ENCODE data around the gene LOXL1.

The LOXL1 gene

GRCh38 chr15:73889053-73889761, 37.1 kb upstream of the LOXL1 start:
- H3K4me3 ChIP-seq (ENCODE audit: low read length): no peak overlapping the region
- no peak overlapping the region for H3K4me2 ChIP-seq (ENCODE audit: low read length)
- H3K9me3 ChIP-seq (replicated peaks; ENCODE audit: low read length): no peaks in the 10 kb centered on the region
- H3K27me3 ChIP-seq (ENCODE audit: control insufficient read depth, insufficient read depth, low read length): peaks cover 49% of the 10 kb centered on the region
- H3K4me1 ChIP-seq (ENCODE audit: control insufficient read depth, insufficient read depth, low read length): no peaks in the 10 kb centered on the region
- no peaks in the 10 kb centered on the region for H3K36me3 ChIP-seq (ENCODE audit: insufficient read depth, low read length)
- H3K9ac ChIP-seq (ENCODE audit: low read depth, low read length): no peak overlapping the region

- H3K9me3 ChIP-seq (replicated peaks; ENCODE audit: low read length): no peaks in the 10 kb centered on the region
- no peaks in the 10 kb centered on the region for H3K36me3 ChIP-seq (ENCODE audit: insufficient read depth, low read length)
- no peak overlapping the region for H3K4me3 ChIP-seq (ENCODE audit: low read length)
- no peak overlapping the region for H3K9ac ChIP-seq (ENCODE audit: low read depth, low read length)
- no peaks in the 10 kb centered on the region for H3K4me1 ChIP-seq (ENCODE audit: control insufficient read depth, insufficient read depth, low read length)
- peaks cover 44% of the 10 kb centered on the region for H3K27me3 ChIP-seq (ENCODE audit: control insufficient read depth, insufficient read depth, low read length)
- H3K4me2 ChIP-seq (ENCODE audit: low read length): no peak overlapping the region
Measured at GRCh38 chr15:73889762-73890124, 36.5 kb upstream of the LOXL1 start.

- Histone ChIP-seq H3K9me3 (replicated peaks; ENCODE audit: low read length) (no peaks in the 10 kb centered on the region), H3K4me3 (ENCODE audit: low read length) (no peak overlapping the region), H3K27me3 (ENCODE audit: control insufficient read depth, insufficient read depth, low read length) (peaks cover 32% of the 10 kb centered on the region), H3K4me2 (ENCODE audit: low read length) (no peak overlapping the region), H3K4me1 (ENCODE audit: control insufficient read depth, insufficient read depth, low read length) (no peaks in the 10 kb centered on the region), H3K36me3 (ENCODE audit: insufficient read depth, low read length) (no peaks in the 10 kb centered on the region), H3K9ac (ENCODE audit: low read depth, low read length) (no peak overlapping the region)
Measured at GRCh38 chr15:73891328-73892315, 34.6 kb upstream of the LOXL1 start.

DNA sequence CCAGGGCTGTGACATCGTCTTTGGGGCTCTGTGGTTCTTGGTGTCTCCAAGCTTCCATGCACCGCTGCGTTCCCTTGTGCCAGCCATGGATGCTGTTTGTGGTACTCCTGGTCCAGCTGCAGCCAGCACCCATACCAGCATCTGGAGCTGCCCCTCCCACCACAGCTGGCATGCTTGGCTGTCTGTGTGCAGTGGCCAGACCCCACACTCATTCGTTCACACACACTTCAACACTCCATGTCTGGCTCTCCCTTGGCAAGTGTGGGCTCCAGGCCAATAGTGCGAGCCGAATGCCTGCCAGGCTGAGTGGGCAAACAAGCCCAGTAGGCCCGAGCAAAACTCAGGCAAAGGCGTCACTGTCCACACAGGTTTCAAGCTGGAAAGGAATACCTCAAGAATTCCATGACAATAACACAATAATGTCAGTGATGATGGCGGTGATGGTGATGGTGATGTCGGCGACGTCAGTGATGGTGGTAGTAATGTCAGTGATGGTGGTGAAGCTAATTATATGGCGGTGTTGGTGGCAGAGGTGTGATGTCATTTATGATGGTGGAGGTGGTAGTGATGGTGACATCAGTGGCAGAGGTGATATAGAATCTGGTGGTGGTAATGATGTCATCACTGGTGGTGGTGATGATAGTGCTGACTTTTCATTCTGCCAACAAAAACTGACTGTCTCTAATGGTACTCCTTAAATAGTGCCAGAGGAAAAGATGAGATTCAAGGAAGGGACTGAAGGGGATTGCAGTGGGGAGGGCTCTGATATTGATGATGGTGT, 33.6 kb upstream of the LOXL1 start:
- Histone ChIP-seq H3K4me1 (ENCODE audit: control insufficient read depth, insufficient read depth, low read length) (peaks cover 10% of the 10 kb centered on the region), H3K4me2 (ENCODE audit: low read length) (no peak overlapping the region), H3K4me3 (ENCODE audit: low read length) (no peak overlapping the region), H3K27me3 (ENCODE audit: control insufficient read depth, insufficient read depth, low read length) (peaks cover 27% of the 10 kb centered on the region), H3K9me3 (replicated peaks; ENCODE audit: low read length) (no peaks in the 10 kb centered on the region), H3K36me3 (ENCODE audit: insufficient read depth, low read length) (no peaks in the 10 kb centered on the region), H3K9ac (ENCODE audit: low read depth, low read length) (no peak overlapping the region)

DNA sequence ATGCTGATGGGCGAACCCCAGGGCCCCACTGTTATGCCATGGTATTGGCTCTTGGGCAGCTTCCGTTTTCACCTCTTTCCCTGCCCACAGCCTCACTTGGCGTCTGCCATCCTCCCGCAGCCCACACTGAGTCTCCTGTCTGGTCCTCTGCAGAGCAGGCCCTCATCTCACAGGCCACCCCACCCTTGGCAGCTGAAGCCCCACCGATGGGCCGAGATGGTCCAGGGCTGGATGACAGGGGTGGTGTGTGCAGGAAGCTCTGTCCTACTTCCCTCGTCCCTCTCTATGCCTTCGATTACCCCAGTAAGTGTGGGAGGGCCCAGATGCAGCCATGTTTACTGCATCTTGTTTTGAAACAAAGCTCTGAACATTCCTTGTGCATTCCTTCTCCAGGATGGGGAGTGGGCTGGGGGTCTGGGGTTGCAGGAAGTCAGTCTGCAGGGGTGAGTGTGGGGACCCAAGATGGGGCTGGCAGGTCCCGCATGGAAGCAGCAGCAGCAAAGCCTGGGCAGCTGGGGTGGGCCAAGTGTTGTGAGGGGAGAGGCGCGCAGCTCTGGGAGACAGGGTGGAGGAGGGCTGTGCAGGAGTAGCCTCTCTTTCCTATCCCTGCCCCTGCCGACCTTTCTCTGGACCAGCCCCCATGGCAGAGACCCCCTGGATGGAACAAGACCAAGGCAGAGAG, 32.0 kb upstream of the LOXL1 start:
- no peaks in the 10 kb centered on the region for H3K9me3 ChIP-seq (replicated peaks; ENCODE audit: low read length)
- H3K4me1 ChIP-seq (ENCODE audit: control insufficient read depth, insufficient read depth, low read length): peaks cover 20% of the 10 kb centered on the region
- no peak overlapping the region for H3K4me3 ChIP-seq (ENCODE audit: low read length)
- no peaks in the 10 kb centered on the region for H3K36me3 ChIP-seq (ENCODE audit: insufficient read depth, low read length)
- no peak overlapping the region for H3K4me2 ChIP-seq (ENCODE audit: low read length)
- peaks cover 20% of the 10 kb centered on the region for H3K27me3 ChIP-seq (ENCODE audit: control insufficient read depth, insufficient read depth, low read length)
- H3K9ac ChIP-seq (ENCODE audit: low read depth, low read length): no peak overlapping the region

DNA sequence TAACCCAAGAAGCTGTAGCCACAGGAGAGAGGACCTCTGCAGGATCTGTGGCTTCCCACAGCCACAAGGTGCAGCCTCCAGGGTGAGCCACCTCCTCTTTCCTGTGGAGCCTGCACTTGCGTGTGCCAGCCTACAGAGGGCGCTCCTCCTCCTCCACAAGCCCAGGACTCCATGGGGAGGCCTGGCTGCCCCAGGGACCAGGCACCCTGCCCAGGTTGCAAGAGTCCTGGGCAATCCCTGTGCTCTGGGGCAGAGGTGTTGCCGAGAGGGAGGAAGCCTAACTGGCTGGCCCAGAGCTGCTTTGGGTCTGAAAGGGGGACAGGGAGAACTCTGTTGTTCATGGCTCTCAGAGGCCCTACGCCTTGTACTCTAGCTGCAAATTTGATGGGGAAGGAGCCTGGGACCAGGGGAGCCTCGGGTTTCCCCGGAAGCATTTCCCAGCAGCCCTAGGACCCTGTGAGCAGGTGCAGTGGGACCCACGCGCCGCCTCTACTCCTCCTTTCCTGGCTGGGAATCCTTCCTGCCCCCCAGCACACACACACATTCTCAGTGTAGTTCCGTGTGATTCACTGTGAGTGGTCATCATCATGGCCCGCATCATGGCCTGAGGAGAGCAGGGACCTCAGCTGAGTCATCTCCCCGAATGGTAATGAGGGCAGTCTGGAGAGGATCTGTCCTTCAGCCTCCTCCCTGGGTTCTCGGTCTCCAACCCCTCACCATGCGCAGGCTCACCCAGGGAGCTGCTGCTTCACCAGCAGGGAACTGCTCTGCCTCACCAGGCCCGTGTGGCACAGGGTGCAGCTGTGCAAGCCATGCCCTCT, 28.6 kb upstream of the LOXL1 start:
- Histone ChIP-seq H3K27me3 (ENCODE audit: control insufficient read depth, insufficient read depth, low read length) (no peaks in the 10 kb centered on the region), H3K36me3 (ENCODE audit: insufficient read depth, low read length) (no peaks in the 10 kb centered on the region), H3K4me3 (ENCODE audit: low read length) (peak overlapping the region; percentile 18), H3K4me2 (ENCODE audit: low read length) (peak overlapping the region; percentile 63), H3K9ac (ENCODE audit: low read depth, low read length) (peak overlapping the region; percentile 15), H3K9me3 (replicated peaks; ENCODE audit: low read length) (no peaks in the 10 kb centered on the region), H3K4me1 (ENCODE audit: control insufficient read depth, insufficient read depth, low read length) (peaks cover 32% of the 10 kb centered on the region)

- Histone ChIP-seq H3K27me3 (ENCODE audit: control insufficient read depth, insufficient read depth, low read length) (no peaks in the 10 kb centered on the region), H3K4me2 (ENCODE audit: low read length) (peak overlapping the region; percentile 21), H3K36me3 (ENCODE audit: insufficient read depth, low read length) (no peaks in the 10 kb centered on the region), H3K4me3 (ENCODE audit: low read length) (no peak overlapping the region), H3K4me1 (ENCODE audit: control insufficient read depth, insufficient read depth, low read length) (peaks cover 32% of the 10 kb centered on the region), H3K9ac (ENCODE audit: low read depth, low read length) (no peak overlapping the region), H3K9me3 (replicated peaks; ENCODE audit: low read length) (no peaks in the 10 kb centered on the region)
Measured at GRCh38 chr15:73899197-73900094, 26.8 kb upstream of the LOXL1 start.

- no peaks in the 10 kb centered on the region for H3K27me3 ChIP-seq (ENCODE audit: control insufficient read depth, insufficient read depth, low read length)
- no peaks in the 10 kb centered on the region for H3K9me3 ChIP-seq (replicated peaks; ENCODE audit: low read length)
- H3K4me3 ChIP-seq (ENCODE audit: low read length): no peak overlapping the region
- peak overlapping the region; percentile 21 for H3K4me2 ChIP-seq (ENCODE audit: low read length)
- no peaks in the 10 kb centered on the region for H3K36me3 ChIP-seq (ENCODE audit: insufficient read depth, low read length)
- H3K9ac ChIP-seq (ENCODE audit: low read depth, low read length): no peak overlapping the region
- peaks cover 32% of the 10 kb centered on the region for H3K4me1 ChIP-seq (ENCODE audit: control insufficient read depth, insufficient read depth, low read length)
Measured at GRCh38 chr15:73900095-73900712, 26.1 kb upstream of the LOXL1 start.

DNA sequence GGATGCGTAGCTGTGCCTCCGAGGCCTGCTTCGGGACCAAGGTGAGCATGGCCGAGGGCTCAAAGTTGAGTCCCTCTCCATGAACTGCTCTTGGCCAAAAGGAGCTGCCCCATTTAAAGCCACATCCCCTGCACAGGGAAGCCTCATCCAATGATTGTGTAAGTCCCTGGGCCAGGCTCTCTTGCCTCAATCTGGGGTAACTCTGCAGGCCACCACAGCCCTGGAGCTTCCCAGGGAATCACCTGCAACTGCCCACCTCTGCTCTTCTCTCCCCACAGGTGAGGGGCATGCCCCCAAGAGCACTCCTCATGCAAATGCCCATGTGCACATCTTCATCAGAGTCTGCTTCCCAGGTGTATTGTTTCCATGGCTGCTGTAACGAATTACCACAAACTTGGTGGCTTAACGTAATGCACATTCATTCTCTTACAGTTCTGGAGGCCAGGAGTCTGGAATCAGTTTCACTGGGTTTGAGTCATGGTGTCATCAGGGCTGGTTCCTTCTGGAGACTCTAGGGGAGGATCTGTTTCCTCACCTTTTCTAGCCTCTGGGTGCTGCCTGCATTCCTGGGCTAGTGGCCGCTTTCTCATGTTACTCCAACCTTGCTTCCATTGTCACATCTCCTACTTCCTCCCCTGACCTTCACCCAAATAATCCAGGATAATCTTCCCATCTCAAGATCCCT, 25.0 kb upstream of the LOXL1 start:
- no peaks in the 10 kb centered on the region for H3K27me3 ChIP-seq (ENCODE audit: control insufficient read depth, insufficient read depth, low read length)
- peaks cover 32% of the 10 kb centered on the region for H3K4me1 ChIP-seq (ENCODE audit: control insufficient read depth, insufficient read depth, low read length)
- H3K4me3 ChIP-seq (ENCODE audit: low read length): no peak overlapping the region
- H3K9me3 ChIP-seq (replicated peaks; ENCODE audit: low read length): no peaks in the 10 kb centered on the region
- no peak overlapping the region for H3K4me2 ChIP-seq (ENCODE audit: low read length)
- no peaks in the 10 kb centered on the region for H3K36me3 ChIP-seq (ENCODE audit: insufficient read depth, low read length)
- no peak overlapping the region for H3K9ac ChIP-seq (ENCODE audit: low read depth, low read length)

All from skeletal muscle satellite cell (primary cell).